CD4-positive, alpha-beta T cell treated with Interleukin-2 at 100 ng/mL for 4 hours (primary cell): ENCODE measurements around the gene GPANK1.
A peak's percentile ranks its signal among the peaks of the same experiment; 100 is the strongest.
"Not testable (repeated sequence)": the region's sequence is repeated elsewhere in the genome, so short reads cannot be mapped to it uniquely, and the experiment has no call there.

Experiments
- DNase-seq: peaks from one replicate; pipeline ENCODE4 v3.0.0-alpha.2; 2020; ENCODE audit warnings: low spot score

GPANK1 gene

DNA sequence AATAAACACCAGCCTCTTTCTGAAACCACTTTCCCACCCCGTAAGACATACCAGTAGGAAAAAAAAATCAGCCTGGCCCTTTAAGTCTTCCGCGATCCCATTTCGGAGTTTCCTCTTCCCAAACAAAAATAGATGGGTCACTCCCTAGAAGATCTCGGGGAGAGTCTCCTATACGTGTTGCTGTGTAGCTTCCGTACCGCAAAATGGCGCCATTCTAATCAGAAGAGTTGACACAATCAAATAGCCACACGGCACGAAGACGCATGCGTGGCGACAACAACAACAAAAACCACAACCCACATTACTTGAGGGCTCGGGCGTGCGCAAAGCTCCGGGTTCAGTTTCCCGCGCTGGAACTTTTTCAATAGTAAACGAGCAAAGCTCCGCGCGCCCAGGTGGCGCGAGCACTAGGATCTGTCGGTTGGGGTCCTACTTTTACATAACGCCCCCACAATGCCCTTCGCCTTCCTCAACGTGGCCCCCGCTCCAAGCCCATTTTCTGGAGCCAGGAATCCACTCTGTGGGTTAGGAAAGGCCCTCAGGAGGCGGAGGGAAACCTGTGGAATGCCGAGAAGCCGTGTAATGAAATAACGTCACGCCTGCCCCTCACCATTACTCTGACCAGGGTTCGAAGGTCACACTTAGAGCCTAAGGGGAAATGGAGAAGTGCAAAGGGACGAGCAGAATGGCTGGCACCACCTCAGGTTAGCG, at the start of gene GPANK1:
Gene GPANK1, minus strand, starts transcription at position 208 of the 711 bp plus-strand sequence. CDS start 519 bp downstream, outside the sequence.
- peak; percentile 94 for DNase-seq

GRCh38 chr6:31713991-31714684, 49.3 kb upstream of the GPANK1 start:
- DNase-seq = no peak

DNA sequence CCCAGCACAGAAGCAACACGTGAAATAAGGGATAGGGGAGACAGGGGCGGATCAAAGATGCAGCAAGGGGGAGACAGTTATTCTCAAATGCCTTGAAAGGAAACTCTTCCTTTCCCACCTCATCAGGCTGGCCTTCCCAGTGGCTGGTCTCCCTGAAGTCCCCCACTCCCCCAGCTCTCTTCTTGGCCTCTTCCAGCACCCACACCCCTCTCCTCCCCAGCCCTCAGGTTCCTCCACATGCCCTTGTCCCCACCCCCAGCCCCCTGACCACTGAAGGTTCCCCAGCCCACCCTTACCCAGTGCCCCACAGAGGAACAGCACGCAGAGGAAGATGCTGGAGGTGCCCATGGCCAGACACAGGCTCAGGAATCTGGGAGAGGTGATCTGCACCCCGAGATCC, 48.7 kb upstream of the GPANK1 start:
- no peak for DNase-seq

DNA sequence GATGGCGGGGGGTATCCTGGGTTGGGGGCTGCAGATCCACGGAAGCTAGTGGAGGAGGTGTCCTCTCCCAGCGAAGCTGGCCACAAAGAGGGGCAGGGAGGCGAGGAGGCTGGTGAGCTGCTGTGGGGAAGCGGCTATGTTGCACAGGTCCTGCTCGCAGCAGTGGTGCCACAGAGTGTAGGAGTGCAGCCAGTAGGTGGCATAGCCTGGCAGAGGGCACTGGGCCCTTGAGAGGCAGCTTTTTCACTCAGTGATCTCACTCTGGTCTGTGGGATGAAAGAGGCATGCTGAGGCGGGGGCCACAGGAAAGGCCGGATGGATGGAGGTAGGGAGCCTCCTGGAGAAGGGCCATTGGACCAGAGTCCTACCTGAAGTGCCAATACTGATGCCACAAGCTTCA, 47.5 kb upstream of the GPANK1 start:
- no peak for DNase-seq

GRCh38 chr6:31711233-31711632, 46.4 kb upstream of the GPANK1 start:
- DNase-seq = no peak

GRCh38 chr6:31710523-31711219, 45.9 kb upstream of the GPANK1 start:
- no peak for DNase-seq

DNA sequence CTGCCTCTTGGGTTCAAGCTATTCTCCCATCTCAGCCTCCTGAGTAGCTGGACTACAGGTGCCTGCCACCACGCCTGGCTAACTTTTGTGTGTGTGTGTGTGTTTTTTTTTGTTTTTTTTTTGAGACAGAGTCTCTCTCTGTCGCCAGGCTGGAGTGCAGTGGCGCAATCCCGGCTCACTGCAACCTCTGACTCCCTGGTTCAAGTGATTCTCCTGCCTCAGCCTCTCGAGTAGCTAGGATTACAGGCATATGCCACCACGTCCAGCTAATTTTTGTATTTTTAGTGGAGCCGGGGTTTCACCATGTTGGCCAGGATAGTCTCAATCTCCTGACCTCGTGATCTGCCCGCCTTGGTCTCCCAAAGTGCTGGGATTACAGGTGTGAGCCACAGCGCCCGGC, 44.4 kb upstream of the GPANK1 start:
- DNase-seq = not testable (repeated sequence)

- no peak for DNase-seq
Measured at GRCh38 chr6:31708224-31708623, 43.4 kb upstream of the GPANK1 start.

- no peak for DNase-seq
Measured at GRCh38 chr6:31707701-31708100, 42.9 kb upstream of the GPANK1 start.

DNA sequence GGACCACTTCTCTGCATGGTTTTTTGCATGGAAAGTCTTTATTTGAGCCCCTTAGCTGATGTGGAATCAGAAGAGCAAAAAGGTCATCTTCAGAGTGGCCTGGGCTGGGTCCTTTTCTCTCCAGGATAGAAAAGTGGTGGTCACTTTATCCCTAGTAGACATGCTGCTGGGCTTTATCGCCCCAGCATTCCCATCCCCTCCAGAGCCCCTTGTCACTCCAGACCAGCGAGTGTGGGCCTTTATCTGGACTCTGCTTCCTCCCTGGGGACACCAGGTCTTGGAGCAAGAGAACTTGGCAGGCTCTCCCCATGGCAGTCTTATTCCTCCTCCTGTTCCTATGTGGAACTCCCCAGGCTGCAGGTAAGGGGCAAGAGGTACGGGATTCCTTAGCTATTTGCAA, 41.8 kb upstream of the GPANK1 start, which contains the start of gene LY6G6F:
Gene LY6G6F, plus strand, starts transcription at position 268 of the 400 bp plus-strand sequence. Its CDS starts 41 bp downstream, at position 309.
- no peak for DNase-seq

DNA sequence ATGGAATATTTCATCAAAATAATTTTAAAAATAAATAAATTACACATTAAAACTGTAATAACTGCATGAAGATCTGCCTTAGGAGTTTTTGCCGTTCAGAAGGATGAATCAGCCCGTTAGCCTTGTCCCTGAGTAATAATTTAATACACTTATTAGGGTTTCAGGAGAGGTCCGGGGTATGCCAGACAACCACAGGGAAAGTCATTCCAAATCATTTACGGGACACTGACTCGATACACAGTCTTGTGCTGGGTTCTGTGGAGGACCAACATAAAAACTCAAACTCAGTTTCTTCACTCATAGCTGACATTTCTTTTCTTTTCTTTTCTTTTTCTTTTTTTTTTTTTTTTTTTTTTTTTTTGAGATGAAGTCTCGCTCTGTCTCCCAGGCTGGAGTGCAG, 41.1 kb upstream of the GPANK1 start:
- DNase-seq = no peak

DNA sequence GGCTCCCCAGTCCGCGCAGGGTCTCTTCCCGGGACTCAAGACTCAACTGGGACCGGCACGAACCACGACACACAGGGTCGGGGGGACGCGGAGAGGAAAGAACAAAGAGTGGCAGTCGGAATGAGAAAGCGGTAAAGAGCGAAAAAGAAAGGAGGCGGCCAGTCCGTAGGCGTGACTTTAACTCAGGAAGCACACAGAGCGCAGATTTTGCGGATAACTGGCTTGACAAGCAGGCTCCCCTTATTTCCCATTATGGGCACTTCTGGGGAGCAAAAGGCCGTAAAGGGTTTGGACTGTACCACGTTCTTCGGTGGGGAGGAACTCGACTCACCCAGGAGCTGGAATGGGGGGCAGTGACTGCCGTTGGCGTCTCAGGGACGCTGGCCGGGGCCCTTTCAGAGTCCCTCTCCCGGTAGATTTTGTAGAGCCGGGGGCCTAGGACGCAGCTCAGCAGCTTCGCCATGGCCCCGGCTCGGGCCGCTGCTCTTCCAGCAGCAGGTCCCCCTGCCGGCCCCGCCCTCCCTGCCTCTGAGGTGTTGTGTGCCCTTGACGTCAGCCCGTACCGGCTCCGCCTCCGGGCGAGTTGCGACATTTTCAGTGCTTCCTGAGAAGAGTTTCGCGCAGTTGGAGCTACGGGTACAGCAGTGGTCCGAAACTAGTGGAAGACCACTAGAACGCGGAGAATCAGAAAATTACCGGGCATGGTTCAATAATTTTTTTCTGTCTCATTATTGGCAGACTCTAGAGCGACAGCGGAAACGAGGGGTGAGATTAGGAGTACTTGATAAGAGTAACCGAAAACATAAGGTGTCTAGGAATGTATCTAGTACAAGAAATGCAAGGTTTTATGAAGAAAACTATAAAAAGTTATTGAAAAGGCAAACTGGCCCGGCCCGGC, 38.3 kb upstream of the GPANK1 start, which contains the start of gene ABHD16A:
Gene ABHD16A, minus strand, starts transcription at position 506 of the 898 bp plus-strand sequence. Its CDS starts 43 bp downstream, at position 463.
- DNase-seq = peak; percentile 97

DNA sequence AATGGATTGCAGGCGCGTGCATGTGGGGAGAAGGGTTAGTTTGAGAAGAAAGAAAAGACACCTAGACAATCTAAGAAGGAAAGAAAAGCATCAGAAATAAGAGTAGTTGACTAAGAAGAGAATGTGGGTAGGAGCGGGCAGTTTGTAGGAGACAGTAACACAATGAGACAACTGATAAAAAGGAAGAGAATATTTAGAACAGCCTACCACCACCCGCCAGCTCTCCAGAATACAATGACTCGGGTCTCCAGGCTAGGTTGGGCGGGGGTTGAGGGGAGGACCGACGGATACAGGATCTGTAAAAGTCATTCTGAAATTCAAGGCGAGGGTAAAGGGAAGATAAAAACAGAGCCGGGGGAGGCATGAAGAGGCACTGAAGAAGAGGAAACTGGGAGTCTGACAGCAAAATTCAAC, 37.6 kb upstream of the GPANK1 start:
- peak; percentile 7 for DNase-seq

GRCh38 chr6:31701666-31702404, 37.0 kb upstream of the GPANK1 start:
- DNase-seq = no peak

GRCh38 chr6:31700740-31701401, 36.1 kb upstream of the GPANK1 start:
- no peak for DNase-seq

DNA sequence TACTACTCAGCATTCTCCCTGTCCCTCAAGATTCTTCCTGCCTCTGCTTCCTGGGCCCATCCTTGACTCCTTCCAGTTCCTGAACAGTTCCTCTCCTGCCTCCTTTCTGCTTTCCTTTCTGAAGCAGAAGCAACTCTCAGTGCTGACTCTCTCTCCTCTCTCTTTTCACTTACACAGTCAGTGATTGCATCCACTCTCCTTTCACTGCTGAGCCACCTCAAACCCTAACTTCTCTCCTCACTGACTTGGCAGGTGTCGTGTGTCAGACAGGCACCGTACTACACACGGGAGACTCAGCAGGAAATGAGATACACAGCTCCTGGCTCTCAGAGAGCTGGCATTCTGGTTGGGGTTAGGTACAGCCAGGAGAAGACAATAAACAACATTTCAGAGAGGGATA, 32.8 kb upstream of the GPANK1 start:
- peak; percentile 11 for DNase-seq

GRCh38 chr6:31693535-31693934, 28.7 kb upstream of the GPANK1 start:
- DNase-seq = no peak

DNA sequence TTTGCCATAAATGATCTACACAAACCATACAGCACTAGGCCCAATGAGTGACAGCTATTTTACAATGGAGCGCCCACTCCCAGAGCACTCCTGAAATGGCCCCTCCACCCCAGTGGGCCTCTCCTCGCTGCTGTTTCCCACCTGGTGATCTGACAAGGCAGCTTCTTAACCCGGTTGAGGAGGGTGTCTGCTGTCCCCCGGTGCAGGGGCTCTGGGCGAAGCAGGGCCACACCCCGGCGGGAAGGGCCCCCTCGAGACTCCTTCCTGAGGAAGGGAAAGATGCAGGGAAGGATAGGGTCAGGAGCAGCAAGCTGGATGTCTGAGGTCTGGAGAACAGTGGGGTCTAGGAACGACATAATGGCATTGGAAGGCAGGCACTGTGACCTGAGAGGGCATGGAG, 28.1 kb upstream of the GPANK1 start:
- no peak for DNase-seq

DNA sequence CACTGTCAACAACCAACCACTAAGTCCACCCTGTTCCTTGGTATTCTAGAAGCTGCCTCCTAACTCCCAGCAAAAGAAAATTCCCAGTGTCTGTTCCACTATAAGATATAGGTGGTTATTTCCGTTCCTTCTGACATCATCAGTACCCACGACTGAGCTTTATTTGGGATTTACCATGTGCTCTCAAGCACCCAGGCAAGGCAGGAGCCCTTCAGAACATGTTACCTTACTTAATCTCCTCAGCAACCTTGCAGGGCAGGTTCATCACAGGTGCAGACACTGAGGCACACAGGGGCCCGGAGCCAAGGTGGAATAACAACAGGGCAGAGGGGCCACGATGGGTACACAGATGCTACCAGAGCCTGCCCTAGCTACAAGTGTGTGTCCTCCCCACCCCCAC, 27.6 kb upstream of the GPANK1 start:
- no peak for DNase-seq

- DNase-seq = no peak
Measured at GRCh38 chr6:31691564-31692108, 26.8 kb upstream of the GPANK1 start.
